ENCODE results near the gene B3GNT4.

DNA sequence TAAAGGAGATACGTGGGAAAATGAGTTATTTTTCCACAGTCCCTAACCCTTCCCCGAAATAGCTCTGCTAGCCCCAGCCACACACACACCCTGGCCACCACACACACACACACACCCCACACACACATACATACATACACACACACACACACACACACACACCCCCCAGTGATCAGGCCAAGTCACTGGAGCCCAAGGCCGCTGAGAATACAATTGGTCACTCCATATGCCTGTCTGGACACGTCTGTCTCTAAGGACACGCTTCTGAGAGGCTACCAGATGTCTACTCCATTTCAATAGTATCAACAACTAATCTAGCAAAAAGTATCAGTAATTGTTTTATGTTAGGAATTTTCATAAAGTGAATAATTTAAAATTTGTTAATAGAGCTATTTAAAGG is 35.4 kb downstream of the B3GNT4 start:
- TF ChIP-seq, protein P1, sequence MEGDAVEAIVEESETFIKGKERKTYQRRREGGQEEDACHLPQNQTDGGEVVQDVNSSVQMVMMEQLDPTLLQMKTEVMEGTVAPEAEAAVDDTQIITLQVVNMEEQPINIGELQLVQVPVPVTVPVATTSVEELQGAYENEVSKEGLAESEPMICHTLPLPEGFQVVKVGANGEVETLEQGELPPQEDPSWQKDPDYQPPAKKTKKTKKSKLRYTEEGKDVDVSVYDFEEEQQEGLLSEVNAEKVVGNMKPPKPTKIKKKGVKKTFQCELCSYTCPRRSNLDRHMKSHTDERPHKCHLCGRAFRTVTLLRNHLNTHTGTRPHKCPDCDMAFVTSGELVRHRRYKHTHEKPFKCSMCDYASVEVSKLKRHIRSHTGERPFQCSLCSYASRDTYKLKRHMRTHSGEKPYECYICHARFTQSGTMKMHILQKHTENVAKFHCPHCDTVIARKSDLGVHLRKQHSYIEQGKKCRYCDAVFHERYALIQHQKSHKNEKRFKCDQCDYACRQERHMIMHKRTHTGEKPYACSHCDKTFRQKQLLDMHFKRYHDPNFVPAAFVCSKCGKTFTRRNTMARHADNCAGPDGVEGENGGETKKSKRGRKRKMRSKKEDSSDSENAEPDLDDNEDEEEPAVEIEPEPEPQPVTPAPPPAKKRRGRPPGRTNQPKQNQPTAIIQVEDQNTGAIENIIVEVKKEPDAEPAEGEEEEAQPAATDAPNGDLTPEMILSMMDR (conservative IDR thresholded peaks at IDR 0.05; ENCODE audit: low read length): no peak
- TF ChIP-seq EZH2phosphoT487 (IDR thresholded peaks at IDR 0.05; ENCODE audit: borderline replicate concordance, low read depth, low read length): no peak

All from OCI-LY7 (cell line).